ENCODE data around the gene OR2AT4.
"Not testable (repeated sequence)": the region's sequence is repeated elsewhere in the genome, so short reads cannot be mapped to it uniquely, and the experiment has no call there.

DNA sequence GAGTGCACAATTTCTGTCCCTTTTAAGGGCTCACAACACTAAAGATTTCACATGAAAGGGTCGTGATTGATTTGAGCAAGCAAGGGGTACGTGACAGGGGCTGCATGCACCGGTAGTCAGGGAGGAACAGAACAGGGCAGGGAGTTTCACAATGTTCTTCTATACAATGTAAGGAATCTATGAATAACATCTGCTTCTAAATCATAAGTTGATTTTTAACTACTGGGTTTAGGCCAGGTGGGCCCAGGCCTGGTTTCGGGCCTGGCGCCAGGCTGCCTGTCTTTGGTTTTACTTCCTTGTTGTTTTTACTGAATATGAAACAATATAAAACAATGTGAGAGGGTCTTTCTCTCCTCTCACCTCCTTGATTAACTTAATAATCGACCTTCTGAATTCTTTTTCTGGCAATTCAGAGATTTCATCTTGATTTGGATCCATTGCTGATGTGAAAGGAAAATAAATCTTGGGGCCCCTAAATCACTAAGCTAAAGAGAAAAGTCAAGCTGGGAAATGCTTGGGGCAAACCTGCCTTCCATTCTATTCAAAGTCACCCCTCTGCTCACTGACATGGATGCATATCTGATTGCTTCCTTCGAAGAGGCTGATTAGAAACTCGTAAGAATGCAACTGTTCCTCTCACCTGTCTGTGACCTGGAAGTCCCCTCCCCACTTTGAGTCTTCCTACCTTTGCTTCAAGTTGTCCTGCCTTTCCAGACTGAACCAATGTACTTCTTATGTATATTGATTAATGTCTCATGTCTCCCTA lies 47.0 kb downstream of the OR2AT4 start:
- TF ChIP-seq POLR2AphosphoS5, EP300 (IDR thresholded peaks at IDR 0.05): not testable (repeated sequence)
- TF ChIP-seq, protein P1, sequence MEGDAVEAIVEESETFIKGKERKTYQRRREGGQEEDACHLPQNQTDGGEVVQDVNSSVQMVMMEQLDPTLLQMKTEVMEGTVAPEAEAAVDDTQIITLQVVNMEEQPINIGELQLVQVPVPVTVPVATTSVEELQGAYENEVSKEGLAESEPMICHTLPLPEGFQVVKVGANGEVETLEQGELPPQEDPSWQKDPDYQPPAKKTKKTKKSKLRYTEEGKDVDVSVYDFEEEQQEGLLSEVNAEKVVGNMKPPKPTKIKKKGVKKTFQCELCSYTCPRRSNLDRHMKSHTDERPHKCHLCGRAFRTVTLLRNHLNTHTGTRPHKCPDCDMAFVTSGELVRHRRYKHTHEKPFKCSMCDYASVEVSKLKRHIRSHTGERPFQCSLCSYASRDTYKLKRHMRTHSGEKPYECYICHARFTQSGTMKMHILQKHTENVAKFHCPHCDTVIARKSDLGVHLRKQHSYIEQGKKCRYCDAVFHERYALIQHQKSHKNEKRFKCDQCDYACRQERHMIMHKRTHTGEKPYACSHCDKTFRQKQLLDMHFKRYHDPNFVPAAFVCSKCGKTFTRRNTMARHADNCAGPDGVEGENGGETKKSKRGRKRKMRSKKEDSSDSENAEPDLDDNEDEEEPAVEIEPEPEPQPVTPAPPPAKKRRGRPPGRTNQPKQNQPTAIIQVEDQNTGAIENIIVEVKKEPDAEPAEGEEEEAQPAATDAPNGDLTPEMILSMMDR (IDR thresholded peaks at IDR 0.05), result not testable (repeated sequence)

All from esophagus muscularis mucosa (tissue), 4 donors.